HepG2 (cell line): ENCODE measurements around the gene ENO2. TPM values are rescaled to one million over a fixed set of nuclear protein-coding genes. Genes with fewer than 3 reads are reported as not detected.

ENCODE experiments used
- ARID4A ChIP-seq: sonication (generic); formaldehyde crosslinking; IDR thresholded peaks from 2 replicates; pipeline ENCODE4 v1.5.0; 2020; ENCODE audit warnings: mild to moderate bottlenecking, missing genetic modification reagents, borderline replicate concordance
- ASH2L ChIP-seq: fragments of 300-600, 200-600 bp; sonication (generic); IDR thresholded peaks from 2 replicates; pipeline ENCODE4 v1.7.0; 2017; ENCODE audit warnings: low read depth, mild to moderate bottlenecking, moderate library complexity, mixed read lengths, low read length; ENCODE audit not compliant: insufficient read length
- CREB1 ChIP-seq, 2 experiments: fragments of 450-650 bp in 1 of 2; IDR thresholded peaks; 2 replicates each; pipeline ENCODE4 v1.6.1; 2016 to 2017; ENCODE audit warnings: control low read depth in 1 of 2, mild to moderate bottlenecking in 1 of 2, missing compliant biosample characterization in 1 of 2, missing genetic modification characterization in 1 of 2
- ELK4 ChIP-seq: sonication (generic); formaldehyde crosslinking; IDR thresholded peaks from 2 replicates; pipeline ENCODE4 v1.9.0; 2021; ENCODE audit warnings: missing genetic modification reagents, borderline replicate concordance
- MED1 ChIP-seq: sonication (generic); formaldehyde crosslinking; IDR thresholded peaks from 2 replicates; pipeline ENCODE4 v1.4.0; 2020; ENCODE audit warnings: missing genetic modification reagents
- MTF1 ChIP-seq: sonication (generic); formaldehyde crosslinking; IDR thresholded peaks from 2 replicates; pipeline ENCODE4 v1.5.0; 2020; ENCODE audit warnings: missing genetic modification reagents
- POLR2A ChIP-seq, 2 experiments: IDR thresholded peaks; 2 replicates each; pipeline ENCODE4 v1.6.1; 2011; ENCODE audit warnings: low read depth in 2 of 2, low read length in 2 of 2, mild to moderate bottlenecking in 1 of 2, moderate library complexity in 1 of 2; ENCODE audit not compliant: insufficient read depth in 1 of 2
- POLR2AphosphoS5 ChIP-seq: IDR thresholded peaks from 2 replicates; pipeline ENCODE4 v1.6.1; 2012; ENCODE audit warnings: low read depth, low read length
- POLR2G ChIP-seq: fragments of 200-400 bp; formaldehyde crosslinking; IDR thresholded peaks from 2 replicates; pipeline ENCODE4 v1.6.1; 2018; ENCODE audit warnings: mild to moderate bottlenecking, low read depth, low read length, moderate library complexity
- SMAD1 ChIP-seq: sonication (generic); formaldehyde crosslinking; IDR thresholded peaks from 2 replicates; pipeline ENCODE4 v1.4.0; 2020; ENCODE audit warnings: missing genetic modification reagents, low read depth, mild to moderate bottlenecking, borderline replicate concordance
- SMARCE1 ChIP-seq: fragments of 450-650 bp; IDR thresholded peaks from 2 replicates; pipeline ENCODE4 v1.6.1; 2017; ENCODE audit warnings: borderline replicate concordance
- ZNF121 ChIP-seq: sonication (generic); formaldehyde crosslinking; IDR thresholded peaks from 2 replicates; pipeline ENCODE4 v1.5.0; 2020; ENCODE audit warnings: mild to moderate bottlenecking, missing genetic modification reagents
- ZNF333 ChIP-seq: sonication (generic); formaldehyde crosslinking; IDR thresholded peaks from 2 replicates; pipeline ENCODE4 v1.4.0; 2020; ENCODE audit warnings: mild to moderate bottlenecking, missing genetic modification reagents, borderline replicate concordance
- ZNF615 ChIP-seq: sonication (generic); formaldehyde crosslinking; IDR thresholded peaks from 2 replicates; pipeline ENCODE4 v1.5.0; 2020; ENCODE audit warnings: mild to moderate bottlenecking, missing genetic modification reagents, borderline replicate concordance
- ZSCAN22 ChIP-seq: sonication (generic); formaldehyde crosslinking; IDR thresholded peaks from 2 replicates; pipeline ENCODE4 v1.4.0; 2020; ENCODE audit warnings: mild to moderate bottlenecking, missing genetic modification reagents
- ZSCAN30 ChIP-seq: sonication (generic); formaldehyde crosslinking; IDR thresholded peaks from 2 replicates; pipeline ENCODE4 v1.5.0; 2020; ENCODE audit warnings: mild to moderate bottlenecking, missing genetic modification reagents
- polyA plus RNA-seq, 8 experiments: library from polyadenylated mRNA; depleted of rRNA in 3 of 8; stranded (reverse) in 7 of 8; unstranded in 1 of 8; fragments of >200 nt; fragmentation: Illumina TruSeq in 4 of 8; extraction: Trizol in 4 of 8; gene quantifications; 2 replicates each; pipeline versions ENCODE4 v1.2.1 to v1.2.3, GENCODE V29; 2011 to 2016; ENCODE audit warnings: low read depth in 4 of 8, missing spikeins in 1 of 8, mixed read lengths in 1 of 8; ENCODE audit not compliant: insufficient read depth in 1 of 8
- total RNA-seq, 5 experiments: library from RNA; depleted of rRNA; stranded (reverse); fragments of >200 nt; fragmentation: Illumina TruSeq; extraction: Trizol; gene quantifications; 2 replicates each; pipeline ENCODE4 v1.2.3, GENCODE V29; 2016; ENCODE audit warnings: low read depth in 1 of 5
- TF ChIP-seq, protein P1 (sequence below): sonication (generic); formaldehyde crosslinking; IDR thresholded peaks from 2 replicates; pipeline ENCODE4 v1.5.1; 2020; ENCODE audit warnings: missing genetic modification reagents, mild to moderate bottlenecking, borderline replicate concordance
- TF ChIP-seq, protein P2 (sequence below): sonication (generic); formaldehyde crosslinking; IDR thresholded peaks from 2 replicates; pipeline ENCODE4 v1.5.0; 2020; ENCODE audit warnings: mild to moderate bottlenecking, missing genetic modification reagents

The ENO2 gene
- total and polyA plus RNA-seq, 2 of the 13 experiments (the other 11 are each of a cell fraction or from before 2014, with no cell fraction given): 19.3 to 136 TPM

DNA sequence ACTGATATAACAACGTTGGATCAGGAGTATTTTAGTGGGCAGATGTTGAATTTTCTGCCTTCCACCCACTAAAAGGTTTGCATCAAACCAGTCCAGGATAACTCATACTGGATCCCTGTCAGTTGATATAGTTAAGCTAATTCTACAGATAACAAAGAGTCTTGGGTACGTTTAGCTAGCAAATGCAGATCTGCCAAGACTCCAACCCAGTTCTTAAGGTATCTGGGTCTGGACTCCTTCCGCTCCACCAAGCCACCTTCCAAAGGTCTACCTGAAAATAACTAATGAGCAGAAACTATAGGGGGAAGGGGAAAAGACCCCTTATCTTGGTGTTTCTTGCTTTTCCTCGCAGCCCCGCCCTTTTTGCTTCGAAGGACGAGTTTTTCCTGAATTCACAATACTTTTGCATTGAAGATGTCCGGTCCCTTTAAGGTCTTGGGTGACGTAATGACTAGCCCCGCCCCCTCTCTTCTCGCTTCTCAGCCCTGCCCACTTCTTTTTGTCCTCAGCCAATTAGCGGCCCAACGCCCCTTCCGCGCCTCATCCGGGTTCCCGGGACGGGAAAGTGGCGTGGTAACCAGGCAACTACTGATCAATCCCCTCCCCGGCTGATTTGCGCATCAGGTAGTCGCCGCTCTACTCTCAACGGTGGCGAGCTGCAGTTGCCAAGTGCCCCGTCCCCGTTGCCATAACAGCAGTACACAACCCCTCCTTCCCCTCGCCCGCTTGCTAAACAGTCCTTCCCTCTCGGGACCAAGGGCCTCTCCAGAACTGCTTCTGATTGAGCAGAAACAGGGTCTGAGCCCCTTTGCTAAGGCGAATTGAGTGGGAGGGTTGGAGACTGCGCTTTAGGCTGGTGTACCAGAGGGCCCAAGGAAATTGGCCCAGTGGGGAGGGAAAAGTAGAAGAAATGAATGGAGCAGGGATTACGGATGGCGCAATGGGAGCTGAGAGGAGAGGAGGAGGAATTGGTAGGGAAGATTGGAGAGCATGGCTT lies 9.8 kb upstream of the ENO2 start, which contains the start of gene LRRC23 (continued):
- TF ChIP-seq ELK4 (CRISPR knock-in tag): no peak
- TF ChIP-seq SMAD1 (CRISPR knock-in tag): 0 out of 2 replicates have a peak, but pooled peaks have one; percentile 56
- TF ChIP-seq POLR2AphosphoS5: peak; percentile 58
- TF ChIP-seq ZNF333 (CRISPR knock-in tag): no peak
- TF ChIP-seq, protein P1, sequence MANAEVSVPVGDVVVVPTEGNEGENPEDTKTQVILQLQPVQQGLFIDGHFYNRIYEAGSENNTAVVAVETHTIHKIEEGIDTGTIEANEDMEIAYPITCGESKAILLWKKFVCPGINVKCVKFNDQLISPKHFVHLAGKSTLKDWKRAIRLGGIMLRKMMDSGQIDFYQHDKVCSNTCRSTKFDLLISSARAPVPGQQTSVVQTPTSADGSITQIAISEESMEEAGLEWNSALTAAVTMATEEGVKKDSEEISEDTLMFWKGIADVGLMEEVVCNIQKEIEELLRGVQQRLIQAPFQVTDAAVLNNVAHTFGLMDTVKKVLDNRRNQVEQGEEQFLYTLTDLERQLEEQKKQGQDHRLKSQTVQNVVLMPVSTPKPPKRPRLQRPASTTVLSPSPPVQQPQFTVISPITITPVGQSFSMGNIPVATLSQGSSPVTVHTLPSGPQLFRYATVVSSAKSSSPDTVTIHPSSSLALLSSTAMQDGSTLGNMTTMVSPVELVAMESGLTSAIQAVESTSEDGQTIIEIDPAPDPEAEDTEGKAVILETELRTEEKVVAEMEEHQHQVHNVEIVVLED (CRISPR knock-in tag): peak; percentile 67; the same call in 1 of the 2 replicates
- TF ChIP-seq ZNF121 (CRISPR knock-in tag): no peak
- TF ChIP-seq SMARCE1: no peak
- TF ChIP-seq, protein P2, sequence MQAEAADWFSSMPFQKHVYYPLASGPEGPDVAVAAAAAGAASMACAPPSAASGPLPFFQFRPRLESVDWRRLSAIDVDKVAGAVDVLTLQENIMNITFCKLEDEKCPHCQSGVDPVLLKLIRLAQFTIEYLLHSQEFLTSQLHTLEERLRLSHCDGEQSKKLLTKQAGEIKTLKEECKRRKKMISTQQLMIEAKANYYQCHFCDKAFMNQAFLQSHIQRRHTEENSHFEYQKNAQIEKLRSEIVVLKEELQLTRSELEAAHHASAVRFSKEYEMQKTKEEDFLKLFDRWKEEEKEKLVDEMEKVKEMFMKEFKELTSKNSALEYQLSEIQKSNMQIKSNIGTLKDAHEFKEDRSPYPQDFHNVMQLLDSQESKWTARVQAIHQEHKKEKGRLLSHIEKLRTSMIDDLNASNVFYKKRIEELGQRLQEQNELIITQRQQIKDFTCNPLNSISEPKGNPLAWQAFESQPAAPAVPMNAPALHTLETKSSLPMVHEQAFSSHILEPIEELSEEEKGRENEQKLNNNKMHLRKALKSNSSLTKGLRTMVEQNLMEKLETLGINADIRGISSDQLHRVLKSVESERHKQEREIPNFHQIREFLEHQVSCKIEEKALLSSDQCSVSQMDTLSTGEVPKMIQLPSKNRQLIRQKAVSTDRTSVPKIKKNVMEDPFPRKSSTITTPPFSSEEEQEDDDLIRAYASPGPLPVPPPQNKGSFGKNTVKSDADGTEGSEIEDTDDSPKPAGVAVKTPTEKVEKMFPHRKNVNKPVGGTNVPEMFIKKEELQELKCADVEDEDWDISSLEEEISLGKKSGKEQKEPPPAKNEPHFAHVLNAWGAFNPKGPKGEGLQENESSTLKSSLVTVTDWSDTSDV: no peak
- TF ChIP-seq MTF1: no peak
- TF ChIP-seq ASH2L: peak; percentile 68
- TF ChIP-seq ARID4A (CRISPR knock-in tag): peak; percentile 90
- no peak for TF ChIP-seq ZNF615 (CRISPR knock-in tag)
- TF ChIP-seq CREB1 (IDR thresholded peaks at IDR 0.05): peak; percentile 89
- peak; percentile 93 for TF ChIP-seq CREB1 (CRISPR knock-in tag; IDR thresholded peaks at IDR 0.05)
- TF ChIP-seq ZSCAN30 (CRISPR knock-in tag): no peak
- peak in 1 of 2 experiments; percentile 64; a peak in 2 of 4 replicates for TF ChIP-seq POLR2A (IDR thresholded peaks at IDR 0.05; ENCODE audit: insufficient read depth in 1 of 2, low read depth in 2 of 2, low read length in 2 of 2)
- TF ChIP-seq POLR2G: peak; percentile 59
- peak; percentile 32; the same call in 1 of the 2 replicates for TF ChIP-seq MED1 (CRISPR knock-in tag)
- no peak for TF ChIP-seq ZSCAN22 (CRISPR knock-in tag)
